SU-DHL-6 (cell line): Measurements from ENCODE around the gene PHACTR3.
"Not testable (repeated sequence)": the region's sequence is repeated elsewhere in the genome, so short reads cannot be mapped to it uniquely, and the experiment has no call there.

Experiments
- CTCF ChIP-seq: fragments of 200-600 bp; sonication (generic); IDR thresholded peaks from one replicate; pipeline ENCODE4 v1.5.1; 2017; ENCODE audit warnings: antibody characterized with exemption, mild to moderate bottlenecking, low read length, moderate library complexity; ENCODE audit not compliant: insufficient read depth, poor library complexity, severe bottlenecking
- EZH2phosphoT487 ChIP-seq: fragments of 200-600 bp; sonication (generic), shearing (Covaris generic); conservative IDR thresholded peaks from 2 replicates; pipeline ENCODE4 v1.6.1; 2018; ENCODE audit warnings: mild to moderate bottlenecking, antibody characterized with exemption, low read length, moderate library complexity, mixed read lengths

GRCh38 chr20:59856526-59856925 lies 252.2 kb downstream of the PHACTR3 start:
- not testable (repeated sequence) for TF ChIP-seq CTCF, EZH2phosphoT487
